ENCODE data around the gene TMEM266. TPM values are rescaled to one million over a fixed set of nuclear protein-coding genes. Genes with fewer than 3 reads are reported as not detected.

Gene TMEM266
- total RNA-seq, 1 experiment from 2014 or later: 0.10 TPM

DNA sequence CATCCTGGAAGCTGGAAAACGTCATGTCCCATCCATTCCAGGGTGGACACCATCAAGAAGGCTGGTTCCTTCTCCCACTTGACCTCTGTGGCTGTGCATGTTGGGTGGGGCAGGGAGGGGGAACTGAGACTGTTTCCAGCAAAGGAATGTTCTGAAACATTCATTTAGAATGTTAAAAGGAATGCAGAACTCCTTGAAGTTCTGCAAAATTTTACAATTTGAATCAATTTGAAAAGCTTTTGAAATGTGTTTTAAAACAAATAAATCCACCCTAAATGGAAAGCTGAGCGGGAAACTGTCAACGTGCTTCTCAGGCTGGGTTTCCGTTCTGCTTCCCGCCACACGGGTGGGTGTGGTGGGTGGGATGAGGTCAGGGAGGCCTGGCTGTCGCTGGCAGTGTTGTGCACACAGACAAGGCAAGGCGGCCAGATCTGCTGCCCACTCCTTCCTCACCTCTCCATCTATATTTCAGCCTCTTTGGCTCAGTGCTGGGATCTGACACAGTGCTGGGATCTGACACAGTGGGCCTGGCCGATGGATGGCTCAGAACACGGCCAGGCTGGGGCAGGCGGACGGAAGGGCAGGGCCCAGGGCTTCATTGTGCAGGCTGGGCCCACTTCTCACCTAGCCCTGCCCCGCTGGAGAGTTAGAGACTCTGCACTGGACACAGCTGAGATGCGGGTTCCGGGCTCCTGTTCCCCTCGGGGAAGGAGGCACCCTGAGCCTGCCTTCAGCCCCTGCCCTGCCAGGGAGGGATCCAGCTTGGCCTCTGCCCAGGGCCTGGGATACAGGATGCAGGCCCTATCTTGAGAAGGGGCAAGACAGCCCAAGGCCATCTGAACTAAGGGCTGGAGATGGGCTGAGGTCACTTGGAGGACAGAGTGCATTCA lies 110.4 kb downstream of the TMEM266 start:
- Histone ChIP-seq H3K4me3 (no peak overlapping the region), H3K27me3 (no peaks in the 10 kb centered on the region), H3K4me1 (peaks cover 6% of the 10 kb centered on the region; the same call in 1 of the 2 replicates), H3K9me3 (replicated peaks) (no peaks in the 10 kb centered on the region), H3K36me3 (no peaks in the 10 kb centered on the region), H3K27ac (no peak overlapping the region)
- DNase-seq: no peak

DNA sequence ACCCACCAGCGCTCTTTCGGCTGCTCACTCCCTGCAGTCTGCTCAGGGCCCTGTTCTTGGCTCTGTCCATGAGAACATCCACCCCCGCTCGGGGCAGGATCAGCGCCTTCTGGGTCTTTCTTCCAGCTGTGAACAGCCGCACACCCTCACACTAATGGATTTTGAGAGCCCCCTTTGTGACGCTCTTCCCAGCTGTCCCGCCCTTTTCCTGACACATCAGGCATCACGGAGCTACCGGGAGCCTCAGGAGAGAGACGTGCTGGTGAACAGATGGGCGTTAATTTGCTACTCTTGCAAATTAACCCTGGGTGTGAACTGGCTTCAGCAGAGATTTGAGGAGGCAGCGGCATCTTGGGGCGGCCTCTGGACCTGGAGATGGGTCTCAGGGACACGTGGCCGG lies 113.0 kb downstream of the TMEM266 start:
- no peaks in the 10 kb centered on the region for H3K36me3 ChIP-seq
- H3K27ac ChIP-seq: no peak overlapping the region
- no peak for DNase-seq
- peaks cover 6% of the 10 kb centered on the region; the same call in 1 of the 2 replicates for H3K4me1 ChIP-seq
- H3K9me3 ChIP-seq (replicated peaks): no peaks in the 10 kb centered on the region
- H3K4me3 ChIP-seq: no peak overlapping the region
- H3K27me3 ChIP-seq: no peaks in the 10 kb centered on the region

DNA sequence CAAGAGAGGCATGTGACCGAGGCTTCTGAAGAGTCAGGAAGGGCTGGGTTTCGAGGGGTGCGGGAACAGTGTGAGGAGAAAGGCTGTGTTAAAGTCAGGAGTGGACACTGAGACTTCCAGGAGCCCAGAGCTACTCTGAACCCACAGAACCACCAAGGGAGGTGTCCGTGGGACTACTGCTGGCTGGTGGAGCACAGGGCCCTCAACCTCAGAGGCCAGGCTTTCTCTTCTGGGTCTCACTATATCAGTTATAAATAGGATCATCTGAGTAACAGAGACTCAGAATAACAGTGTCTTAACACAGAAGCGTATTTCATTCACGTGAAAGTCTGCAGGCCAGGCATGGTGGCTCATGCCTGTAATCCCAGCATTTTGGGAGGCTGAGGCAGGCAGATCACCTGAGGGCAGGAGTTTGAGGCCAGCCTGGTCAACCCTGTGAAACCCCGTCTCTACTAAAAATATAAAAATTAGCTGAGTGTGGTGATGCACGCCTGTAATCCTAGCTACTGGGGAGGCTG lies 113.6 kb downstream of the TMEM266 start:
- Histone ChIP-seq H3K36me3 (no peaks in the 10 kb centered on the region), H3K27ac (no peak overlapping the region), H3K9me3 (replicated peaks) (no peaks in the 10 kb centered on the region), H3K27me3 (no peaks in the 10 kb centered on the region), H3K4me3 (no peak overlapping the region), H3K4me1 (peaks cover 3% of the 10 kb centered on the region; the same call in 1 of the 2 replicates)
- DNase-seq: no peak

- DNase-seq: no peak
- Histone ChIP-seq H3K36me3 (no peaks in the 10 kb centered on the region), H3K4me1 (no peaks in the 10 kb centered on the region)
Observed at GRCh38 chr15:76174654-76175053, 114.9 kb downstream of the TMEM266 start.

GRCh38 chr15:76175442-76175841 lies 115.7 kb downstream of the TMEM266 start:
- DNase-seq: no peak
- Histone ChIP-seq H3K4me3 (no peak overlapping the region), H3K36me3 (no peaks in the 10 kb centered on the region), H3K4me1 (no peaks in the 10 kb centered on the region), H3K9me3 (replicated peaks) (no peaks in the 10 kb centered on the region), H3K27me3 (no peaks in the 10 kb centered on the region), H3K27ac (no peak overlapping the region)

More at GRCh38 chr15:76174654-76175053, 114.9 kb downstream of the TMEM266 start:
- Histone ChIP-seq H3K9me3 (replicated peaks) (no peaks in the 10 kb centered on the region), H3K27ac (no peak overlapping the region), H3K4me3 (no peak overlapping the region), H3K27me3 (no peaks in the 10 kb centered on the region)

- Histone ChIP-seq H3K36me3 (no peaks in the 10 kb centered on the region), H3K27ac (no peak overlapping the region), H3K27me3 (no peaks in the 10 kb centered on the region), H3K9me3 (replicated peaks) (no peaks in the 10 kb centered on the region), H3K4me1 (no peaks in the 10 kb centered on the region), H3K4me3 (no peak overlapping the region)
- no peak for DNase-seq
Observed at GRCh38 chr15:76176059-76176458, 116.3 kb downstream of the TMEM266 start.

GRCh38 chr15:76176487-76177085 lies 116.8 kb downstream of the TMEM266 start:
- Histone ChIP-seq H3K9me3 (replicated peaks) (no peaks in the 10 kb centered on the region), H3K36me3 (no peaks in the 10 kb centered on the region), H3K27me3 (no peaks in the 10 kb centered on the region), H3K4me1 (no peaks in the 10 kb centered on the region), H3K4me3 (no peak overlapping the region), H3K27ac (no peak overlapping the region)
- DNase-seq: no peak

DNA sequence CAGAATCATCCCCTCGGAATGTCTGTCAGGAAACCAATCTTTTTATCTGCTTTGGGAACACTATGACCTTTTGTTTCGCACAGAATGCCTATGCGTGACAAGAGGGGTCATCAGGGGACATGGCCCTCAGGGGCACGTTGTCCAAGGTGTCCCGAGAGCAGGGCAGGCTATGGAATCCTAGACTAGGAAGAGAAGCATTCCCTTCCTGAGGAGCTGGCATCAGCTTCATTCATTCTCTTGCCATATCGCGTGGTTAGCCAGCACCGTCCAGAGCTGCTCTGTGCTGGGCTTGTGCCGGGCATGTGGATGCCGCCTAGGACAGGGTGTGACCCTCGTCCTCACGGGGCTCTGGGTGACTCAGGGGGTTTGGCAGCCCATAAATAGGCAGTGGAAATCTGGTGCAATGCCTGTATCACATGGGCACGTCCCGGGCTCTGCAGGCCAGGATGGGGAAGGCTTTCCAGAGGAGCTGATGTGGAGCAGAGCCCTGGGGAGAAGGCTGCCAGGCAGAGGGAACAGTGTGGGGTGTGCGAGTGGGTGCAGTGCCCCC lies 117.8 kb downstream of the TMEM266 start:
- DNase-seq: no peak
- no peaks in the 10 kb centered on the region for H3K27me3 ChIP-seq
- no peaks in the 10 kb centered on the region for H3K9me3 ChIP-seq (replicated peaks)
- H3K27ac ChIP-seq: no peak overlapping the region
- H3K4me1 ChIP-seq: no peaks in the 10 kb centered on the region
- H3K4me3 ChIP-seq: no peak overlapping the region
- no peaks in the 10 kb centered on the region for H3K36me3 ChIP-seq

GRCh38 chr15:76178296-76179000 lies 118.7 kb downstream of the TMEM266 start:
- no peak overlapping the region for H3K4me3 ChIP-seq
- no peak for DNase-seq
- H3K27me3 ChIP-seq: no peaks in the 10 kb centered on the region
- H3K9me3 ChIP-seq (replicated peaks): no peaks in the 10 kb centered on the region
- H3K4me1 ChIP-seq: no peaks in the 10 kb centered on the region
- H3K36me3 ChIP-seq: no peaks in the 10 kb centered on the region
- H3K27ac ChIP-seq: no peak overlapping the region

GRCh38 chr15:76179023-76179422 lies 119.2 kb downstream of the TMEM266 start:
- Histone ChIP-seq H3K9me3 (replicated peaks) (no peaks in the 10 kb centered on the region), H3K4me3 (no peak overlapping the region), H3K4me1 (no peaks in the 10 kb centered on the region), H3K27ac (no peak overlapping the region), H3K36me3 (no peaks in the 10 kb centered on the region), H3K27me3 (no peaks in the 10 kb centered on the region)
- DNase-seq: no peak

GRCh38 chr15:76180321-76180720 lies 120.5 kb downstream of the TMEM266 start:
- DNase-seq: no peak
- Histone ChIP-seq H3K27ac (no peak overlapping the region), H3K9me3 (replicated peaks) (no peaks in the 10 kb centered on the region), H3K4me3 (no peak overlapping the region), H3K36me3 (no peaks in the 10 kb centered on the region), H3K4me1 (no peaks in the 10 kb centered on the region), H3K27me3 (no peaks in the 10 kb centered on the region)

GRCh38 chr15:76181705-76182107 lies 121.9 kb downstream of the TMEM266 start:
- no peaks in the 10 kb centered on the region for H3K4me1 ChIP-seq
- no peaks in the 10 kb centered on the region for H3K9me3 ChIP-seq (replicated peaks)
- H3K27me3 ChIP-seq: no peaks in the 10 kb centered on the region
- no peak overlapping the region for H3K27ac ChIP-seq
- DNase-seq: no peak
- no peaks in the 10 kb centered on the region for H3K36me3 ChIP-seq
- no peak overlapping the region for H3K4me3 ChIP-seq

- no peak for DNase-seq
- Histone ChIP-seq H3K4me1 (no peaks in the 10 kb centered on the region), H3K27ac (no peak overlapping the region), H3K27me3 (no peaks in the 10 kb centered on the region), H3K4me3 (no peak overlapping the region), H3K9me3 (replicated peaks) (no peaks in the 10 kb centered on the region), H3K36me3 (no peaks in the 10 kb centered on the region)
Observed at GRCh38 chr15:76183930-76184649, 124.3 kb downstream of the TMEM266 start.

DNA sequence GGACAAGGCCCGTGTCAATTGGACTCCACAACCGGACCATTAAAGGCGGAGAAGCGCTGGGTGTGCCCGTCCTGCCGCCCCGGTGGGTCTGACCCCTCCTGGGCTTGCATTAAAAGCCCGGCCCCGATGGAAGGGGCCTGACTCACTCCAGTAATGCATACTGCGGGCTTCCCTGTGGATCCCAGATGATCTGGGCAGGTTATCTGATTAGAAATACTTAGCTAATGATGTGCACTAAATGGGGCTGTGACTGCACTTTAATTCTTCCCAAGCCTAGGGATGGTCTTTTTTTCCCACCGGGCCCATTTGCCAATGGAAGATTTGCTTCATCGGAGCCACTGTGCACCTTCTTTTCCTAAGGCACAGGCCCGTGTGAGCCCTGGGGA lies 124.9 kb downstream of the TMEM266 start:
- Histone ChIP-seq H3K4me1 (no peaks in the 10 kb centered on the region), H3K4me3 (no peak overlapping the region), H3K9me3 (replicated peaks) (no peaks in the 10 kb centered on the region), H3K27me3 (no peaks in the 10 kb centered on the region), H3K27ac (no peak overlapping the region), H3K36me3 (no peaks in the 10 kb centered on the region)
- no peak for DNase-seq
